ENCODE results near the gene ZDHHC3. TPM values are rescaled to one million over a fixed set of nuclear protein-coding genes. Genes with fewer than 3 reads are reported as not detected.

Gene ZDHHC3
- total RNA-seq, 1 experiment from 2014 or later: 94.7 TPM

GRCh38 chr3:44931791-44932190, 44.2 kb downstream of the ZDHHC3 start:
- no peak for DNase-seq (ENCODE audit: low spot score)
- H3K36me3 ChIP-seq (ENCODE audit: insufficient read depth, low read length, poor library complexity, severe bottlenecking): peaks cover 37% of the 10 kb centered on the region
- intact Hi-C loops (cut with micrococcal nuclease; ENCODE audit: unreplicated experiment): no loop called here
- no TSS peak for BruUV-seq (replicated peaks)
- H3K9me3 ChIP-seq (ENCODE audit: low read depth, low read length, poor library complexity, severe bottlenecking): no peaks in the 10 kb centered on the region
- ChIA-PET CTCF (no interaction called here), POLR2A (ENCODE audit: low non-redundant PET) (no interaction called here)
- peaks cover 24% of the 10 kb centered on the region for H3K4me1 ChIP-seq (ENCODE audit: insufficient read depth, low read length, poor library complexity, severe bottlenecking)
- peak overlapping the region; percentile 88 for H3K27ac ChIP-seq (ENCODE audit: low read depth, low read length, poor library complexity, severe bottlenecking)
- TF ChIP-seq CTCF (conservative IDR thresholded peaks at IDR 0.05; ENCODE audit: low read depth, low read length) (no peak), EZH2 (IDR thresholded peaks at IDR 0.05; ENCODE audit: borderline replicate concordance, low read depth, low read length, poor library complexity, severe bottlenecking) (no peak)
- H3K4me3 ChIP-seq (ENCODE audit: low read depth, low read length, poor library complexity, severe bottlenecking): no peak overlapping the region
- no peaks in the 10 kb centered on the region for H3K27me3 ChIP-seq (replicated peaks; ENCODE audit: insufficient read depth, low read depth, low read length, poor library complexity)

- H3K4me1 ChIP-seq (ENCODE audit: insufficient read depth, low read length, poor library complexity, severe bottlenecking): peaks cover 24% of the 10 kb centered on the region
- DNase-seq (ENCODE audit: low spot score): no peak
- ChIA-PET POLR2A (ENCODE audit: low non-redundant PET) (no interaction called here), CTCF (no interaction called here)
- H3K27ac ChIP-seq (ENCODE audit: low read depth, low read length, poor library complexity, severe bottlenecking): peak overlapping the region; percentile 42
- H3K4me3 ChIP-seq (ENCODE audit: low read depth, low read length, poor library complexity, severe bottlenecking): no peak overlapping the region
- H3K36me3 ChIP-seq (ENCODE audit: insufficient read depth, low read length, poor library complexity, severe bottlenecking): peaks cover 38% of the 10 kb centered on the region
- H3K27me3 ChIP-seq (replicated peaks; ENCODE audit: insufficient read depth, low read depth, low read length, poor library complexity): no peaks in the 10 kb centered on the region
- no TSS peak for BruUV-seq (replicated peaks)
- TF ChIP-seq CTCF (conservative IDR thresholded peaks at IDR 0.05; ENCODE audit: low read depth, low read length): no peak
- TF ChIP-seq EZH2 (IDR thresholded peaks at IDR 0.05; ENCODE audit: borderline replicate concordance, low read depth, low read length, poor library complexity, severe bottlenecking): no peak
- H3K9me3 ChIP-seq (ENCODE audit: low read depth, low read length, poor library complexity, severe bottlenecking): no peaks in the 10 kb centered on the region
- intact Hi-C loops (cut with micrococcal nuclease; ENCODE audit: unreplicated experiment): no loop called here
These were observed 45.1 kb downstream of the ZDHHC3 start for GRCh38 chr3:44930911-44931310.

- intact Hi-C loops (cut with micrococcal nuclease; ENCODE audit: unreplicated experiment): no loop called here
- ChIA-PET POLR2A (ENCODE audit: low non-redundant PET) (no interaction called here), CTCF (no interaction called here)
- Histone ChIP-seq H3K36me3 (ENCODE audit: insufficient read depth, low read length, poor library complexity, severe bottlenecking) (peaks cover 42% of the 10 kb centered on the region), H3K4me1 (ENCODE audit: insufficient read depth, low read length, poor library complexity, severe bottlenecking) (peaks cover 24% of the 10 kb centered on the region), H3K27me3 (replicated peaks; ENCODE audit: insufficient read depth, low read depth, low read length, poor library complexity) (no peaks in the 10 kb centered on the region), H3K27ac (ENCODE audit: low read depth, low read length, poor library complexity, severe bottlenecking) (no peak overlapping the region), H3K4me3 (ENCODE audit: low read depth, low read length, poor library complexity, severe bottlenecking) (no peak overlapping the region), H3K9me3 (ENCODE audit: low read depth, low read length, poor library complexity, severe bottlenecking) (no peaks in the 10 kb centered on the region)
- BruUV-seq (replicated peaks): no TSS peak
- no peak for DNase-seq (ENCODE audit: low spot score)
- TF ChIP-seq CTCF (conservative IDR thresholded peaks at IDR 0.05; ENCODE audit: low read depth, low read length) (no peak), EZH2 (IDR thresholded peaks at IDR 0.05; ENCODE audit: borderline replicate concordance, low read depth, low read length, poor library complexity, severe bottlenecking) (no peak)
These were observed 46.2 kb downstream of the ZDHHC3 start for GRCh38 chr3:44929782-44930181.

Data from A673 (cell line).